OCI-LY1 (cell line): Measurements from ENCODE around the gene LRRC34.

Experiments
- H2AFZ ChIP-seq: fragments of 200-600 bp; sonication (generic), shearing (Covaris generic); 2 replicates; pipeline ENCODE4 v1.6.0; 2014; ENCODE audit warnings: antibody characterized with exemption, mild to moderate bottlenecking, low read length
- H3F3A ChIP-seq: fragments of 200-600 bp; sonication (generic), shearing (Covaris generic); 2 replicates; pipeline ENCODE4 v1.6.0; 2014; ENCODE audit warnings: mild to moderate bottlenecking, antibody characterized with exemption, low read length, moderate library complexity; ENCODE audit not compliant: insufficient read depth
- H3K27ac ChIP-seq: fragments of 200-600 bp; sonication (generic); 2 replicates; pipeline ENCODE4 v1.5.1; 2014; ENCODE audit warnings: low read length, mixed run types, mild to moderate bottlenecking, low read depth; ENCODE audit not compliant: poor library complexity, severe bottlenecking
- H3K27me3 ChIP-seq: fragments of 200-600 bp; sonication (generic); 2 replicates; pipeline ENCODE4 v1.6.0; 2014; ENCODE audit warnings: antibody characterized with exemption, mild to moderate bottlenecking, low read length, moderate library complexity; ENCODE audit not compliant: insufficient read depth
- H3K36me3 ChIP-seq: fragments of 200-600 bp; sonication (generic); 2 replicates; pipeline ENCODE4 v1.6.1; 2014; ENCODE audit warnings: mild to moderate bottlenecking, antibody characterized with exemption, low read length, moderate library complexity, mixed read lengths; ENCODE audit not compliant: insufficient read depth
- H3K4me1 ChIP-seq: fragments of 200-600 bp; sonication (generic); 2 replicates; pipeline ENCODE4 v1.5.1; 2014; ENCODE audit warnings: mild to moderate bottlenecking, low read length, moderate library complexity; ENCODE audit not compliant: insufficient read depth, severe bottlenecking
- H3K4me2 ChIP-seq: fragments of 200-600 bp; sonication (generic), shearing (Covaris generic); 2 replicates; pipeline ENCODE4 v1.6.1; 2014; ENCODE audit warnings: low read length
- H3K4me3 ChIP-seq: fragments of 200-600 bp; sonication (generic); 2 replicates; pipeline ENCODE4 v1.5.1; 2014; ENCODE audit warnings: low read length, low read depth, mild to moderate bottlenecking, mixed read lengths; ENCODE audit not compliant: poor library complexity, severe bottlenecking
- H3K79me2 ChIP-seq: fragments of 200-600 bp; shearing (Covaris generic); 2 replicates; pipeline ENCODE4 v1.6.1; 2016; ENCODE audit warnings: mixed run types, low read length, mixed read lengths; ENCODE audit not compliant: insufficient read depth
- H3K9ac ChIP-seq: fragments of 200-600 bp; sonication (generic), shearing (Covaris generic); 2 replicates; pipeline ENCODE4 v1.6.1; 2014; ENCODE audit warnings: mild to moderate bottlenecking, low read length, mixed read lengths
- H3K9me2 ChIP-seq: fragments of 200-600 bp; sonication (generic), shearing (Covaris generic); 2 replicates; pipeline ENCODE4 v1.6.1; 2014; ENCODE audit warnings: low read depth, mild to moderate bottlenecking, low read length, mixed read lengths
- H3K9me3 ChIP-seq: fragments of 200-600 bp; shearing (Covaris generic); 2 replicates; pipeline ENCODE4 v1.6.1; 2014; ENCODE audit warnings: low read length, mixed read lengths
- H4K20me1 ChIP-seq: fragments of 200-600 bp; sonication (generic), shearing (Covaris generic); 2 replicates; pipeline ENCODE4 v1.6.0; 2016; ENCODE audit warnings: mild to moderate bottlenecking, low read length; ENCODE audit not compliant: insufficient read depth
- CTCF ChIP-seq: fragments of 200-600 bp; sonication (generic), shearing (Covaris generic); IDR thresholded peaks from 2 replicates; pipeline ENCODE4 v1.5.1; 2017; ENCODE audit warnings: mild to moderate bottlenecking, antibody characterized with exemption, low read length, moderate library complexity, mixed read lengths
- EZH2 ChIP-seq: fragments of 200-600 bp; sonication (generic), shearing (Covaris generic); IDR thresholded peaks from 2 replicates; pipeline ENCODE4 v1.8.0; 2017; ENCODE audit warnings: borderline replicate concordance, mixed run types, mild to moderate bottlenecking, antibody characterized with exemption, low read length, moderate library complexity, mixed read lengths

Gene LRRC34

GRCh38 chr3:169836078-169836941 lies 23.6 kb upstream of the LRRC34 start:
- peak overlapping the region; percentile 17; the same call in 1 of the 2 replicates for H3K4me2 ChIP-seq

GRCh38 chr3:169835533-169835932 lies 22.8 kb upstream of the LRRC34 start:
- peaks cover 16% of the 10 kb centered on the region for H3K4me1 ChIP-seq
- H3K9me2 ChIP-seq: no peaks in the 10 kb centered on the region
- peak overlapping the region; percentile 65; the same call in 1 of the 2 replicates for H2AFZ ChIP-seq
- H3K9me3 ChIP-seq: no peaks in the 10 kb centered on the region
- H3K9ac ChIP-seq: no peak overlapping the region
- H3K36me3 ChIP-seq: no peaks in the 10 kb centered on the region
- H3K4me3 ChIP-seq: no peak overlapping the region
- no peak overlapping the region for H3K4me2 ChIP-seq
- H3F3A ChIP-seq: no peaks in the 10 kb centered on the region
- H3K79me2 ChIP-seq: no peaks in the 10 kb centered on the region
- H4K20me1 ChIP-seq: no peaks in the 10 kb centered on the region
- no peaks in the 10 kb centered on the region for H3K27me3 ChIP-seq
- H3K27ac ChIP-seq: peak overlapping the region; percentile 64
- no peak for TF ChIP-seq EZH2
- no peak for TF ChIP-seq CTCF

More at GRCh38 chr3:169836078-169836941, 23.6 kb upstream of the LRRC34 start:
- Histone ChIP-seq H3K4me3 (no peak overlapping the region), H2AFZ (peak overlapping the region; percentile 72), H3K9ac (peak overlapping the region; percentile 44), H3K36me3 (no peaks in the 10 kb centered on the region), H3K4me1 (peaks cover 21% of the 10 kb centered on the region), H3K27ac (peak overlapping the region; percentile 64), H3F3A (no peaks in the 10 kb centered on the region), H3K9me2 (no peaks in the 10 kb centered on the region), H3K9me3 (no peaks in the 10 kb centered on the region), H3K79me2 (no peaks in the 10 kb centered on the region), H4K20me1 (no peaks in the 10 kb centered on the region), H3K27me3 (no peaks in the 10 kb centered on the region)
- no peak for TF ChIP-seq CTCF
- TF ChIP-seq EZH2: no peak

GRCh38 chr3:169827712-169828111 lies 15.0 kb upstream of the LRRC34 start:
- Histone ChIP-seq H3K36me3 (no peaks in the 10 kb centered on the region), H3F3A (no peaks in the 10 kb centered on the region), H3K4me2 (no peak overlapping the region), H3K79me2 (no peaks in the 10 kb centered on the region), H3K9ac (no peak overlapping the region), H2AFZ (no peak overlapping the region), H3K9me2 (no peaks in the 10 kb centered on the region), H3K27me3 (no peaks in the 10 kb centered on the region), H3K27ac (no peak overlapping the region), H3K4me3 (no peak overlapping the region), H3K4me1 (no peaks in the 10 kb centered on the region), H4K20me1 (no peaks in the 10 kb centered on the region), H3K9me3 (no peaks in the 10 kb centered on the region)
- no peak for TF ChIP-seq CTCF
- no peak for TF ChIP-seq EZH2
